ENCODE results near the gene CDH4.
"Not testable (repeated sequence)": the region's sequence is repeated elsewhere in the genome, so short reads cannot be mapped to it uniquely, and the experiment has no call there.

Gene CDH4

GRCh38 chr20:61844621-61845020 is 592.6 kb downstream of the CDH4 start:
- DNase-seq: no peak

DNA sequence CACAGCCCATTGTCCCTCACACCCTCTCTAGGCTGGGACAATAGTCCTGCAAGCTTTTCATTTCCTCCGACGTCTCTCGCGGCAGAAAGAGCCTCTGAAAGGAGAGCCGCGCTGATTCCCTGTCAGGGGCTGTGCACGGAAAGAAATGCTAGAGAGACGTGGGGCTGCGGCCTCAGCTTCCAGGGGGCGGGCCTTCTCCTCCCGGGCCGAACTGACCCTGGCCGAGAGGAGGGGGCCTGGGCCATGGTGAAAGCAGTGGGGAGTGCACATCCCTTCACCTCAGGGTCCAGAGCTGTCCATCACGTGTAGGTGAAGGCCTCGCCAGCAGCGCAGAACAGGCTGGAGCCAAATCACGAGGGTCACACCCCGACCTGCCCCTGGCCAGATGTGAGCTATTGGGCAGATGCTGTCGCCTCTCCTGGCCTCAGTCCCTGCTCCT is 593.2 kb downstream of the CDH4 start:
- no peak for DNase-seq

DNA sequence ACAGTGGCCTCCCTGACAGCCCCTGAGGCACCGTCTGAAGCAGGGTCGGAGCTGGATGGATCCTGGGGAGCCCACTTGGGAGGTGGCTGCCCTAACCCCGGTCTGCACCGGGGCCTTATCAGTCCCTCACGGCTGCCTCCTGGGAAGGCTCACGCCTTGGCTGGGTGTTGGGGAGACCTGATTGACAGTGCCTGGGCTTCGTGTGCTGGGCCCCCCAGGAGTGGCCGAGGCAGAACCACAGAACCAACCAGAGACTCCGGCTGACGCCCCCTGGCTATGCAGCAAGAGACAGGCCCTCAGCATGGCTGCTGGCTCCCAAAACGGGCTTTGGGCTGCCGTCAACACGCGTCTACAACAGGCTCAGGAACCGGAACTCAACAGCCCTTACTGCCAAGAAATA is 594.0 kb downstream of the CDH4 start:
- no peak for DNase-seq

- DNase-seq: no peak
Measured at GRCh38 chr20:61846741-61847419, 594.8 kb downstream of the CDH4 start.

GRCh38 chr20:61847420-61847748 is 595.3 kb downstream of the CDH4 start:
- DNase-seq: no peak

- DNase-seq: no peak
Measured at GRCh38 chr20:61847986-61848385, 595.9 kb downstream of the CDH4 start.

GRCh38 chr20:61848851-61849250 is 596.8 kb downstream of the CDH4 start:
- no peak for DNase-seq

DNA sequence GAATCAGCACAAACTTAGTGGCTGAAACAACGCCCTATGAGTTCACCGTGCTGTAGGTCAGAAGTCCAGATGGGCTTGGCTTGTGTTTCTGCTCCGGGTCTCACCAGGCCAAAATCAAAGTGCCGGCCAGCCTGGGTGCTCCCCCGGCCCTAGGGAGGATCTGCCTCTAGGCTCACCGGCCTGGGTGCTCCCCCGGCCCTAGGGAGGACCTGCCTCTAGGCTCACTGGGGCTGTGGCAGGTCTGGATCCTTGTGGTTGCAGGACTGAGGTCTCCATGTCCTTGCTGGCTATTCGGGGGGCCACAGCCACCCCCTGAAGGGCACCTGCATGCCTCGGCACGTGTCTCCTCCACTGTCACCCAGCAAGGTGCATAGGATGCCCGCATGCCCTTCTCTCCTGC is 597.3 kb downstream of the CDH4 start:
- no peak for DNase-seq

GRCh38 chr20:61849822-61850221 is 597.8 kb downstream of the CDH4 start:
- DNase-seq: no peak

- DNase-seq: no peak
Measured at GRCh38 chr20:61850457-61850856, 598.4 kb downstream of the CDH4 start.

DNA sequence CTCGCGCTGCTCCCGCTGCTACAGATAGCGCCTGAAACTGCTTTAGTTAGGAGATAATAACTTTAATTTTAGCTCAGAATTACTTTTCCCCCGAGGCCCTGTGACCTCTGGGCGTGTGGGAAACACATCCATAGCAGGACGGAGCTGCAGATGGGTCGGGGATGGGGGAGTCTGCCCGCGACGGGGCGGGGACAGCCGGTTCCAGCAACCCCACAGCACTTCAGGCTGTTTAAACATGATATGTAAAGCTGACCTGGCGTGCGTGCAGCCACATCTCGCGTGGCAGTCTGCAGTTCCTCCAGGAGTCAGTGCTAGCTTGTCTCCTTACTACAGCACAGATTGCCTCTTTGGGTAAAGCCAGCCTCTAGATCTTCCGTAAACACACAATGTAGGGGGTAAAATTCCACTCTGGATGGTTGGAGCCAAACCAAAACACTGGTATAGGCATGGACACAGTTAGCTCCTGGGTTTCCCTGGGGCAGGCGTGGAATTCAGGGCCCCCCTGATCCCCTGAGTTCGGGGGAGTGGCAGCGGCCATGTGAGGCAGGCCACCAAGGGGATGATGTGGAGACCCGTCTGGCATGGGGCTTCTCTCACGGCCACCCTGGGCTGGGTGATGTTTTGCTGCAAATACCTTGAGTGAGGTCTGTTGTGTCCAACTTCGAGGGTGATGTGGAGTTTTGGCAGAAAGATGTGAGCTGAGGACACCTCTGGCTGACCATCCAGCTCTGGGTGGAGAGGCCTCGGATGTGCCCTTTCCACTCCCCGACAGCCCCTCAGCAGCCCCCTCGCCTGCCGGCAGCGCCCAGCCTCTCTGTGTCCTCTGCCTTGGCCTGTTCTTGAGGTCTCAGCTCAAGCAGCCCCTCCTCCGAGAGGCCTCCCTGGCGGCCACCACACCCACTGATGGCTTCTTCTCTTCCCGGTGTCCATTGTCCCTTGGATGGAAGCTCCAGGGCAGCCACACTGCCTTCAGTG is 599.2 kb downstream of the CDH4 start:
- no peak for DNase-seq

GRCh38 chr20:61852268-61853072 is 600.4 kb downstream of the CDH4 start:
- DNase-seq: no peak

DNA sequence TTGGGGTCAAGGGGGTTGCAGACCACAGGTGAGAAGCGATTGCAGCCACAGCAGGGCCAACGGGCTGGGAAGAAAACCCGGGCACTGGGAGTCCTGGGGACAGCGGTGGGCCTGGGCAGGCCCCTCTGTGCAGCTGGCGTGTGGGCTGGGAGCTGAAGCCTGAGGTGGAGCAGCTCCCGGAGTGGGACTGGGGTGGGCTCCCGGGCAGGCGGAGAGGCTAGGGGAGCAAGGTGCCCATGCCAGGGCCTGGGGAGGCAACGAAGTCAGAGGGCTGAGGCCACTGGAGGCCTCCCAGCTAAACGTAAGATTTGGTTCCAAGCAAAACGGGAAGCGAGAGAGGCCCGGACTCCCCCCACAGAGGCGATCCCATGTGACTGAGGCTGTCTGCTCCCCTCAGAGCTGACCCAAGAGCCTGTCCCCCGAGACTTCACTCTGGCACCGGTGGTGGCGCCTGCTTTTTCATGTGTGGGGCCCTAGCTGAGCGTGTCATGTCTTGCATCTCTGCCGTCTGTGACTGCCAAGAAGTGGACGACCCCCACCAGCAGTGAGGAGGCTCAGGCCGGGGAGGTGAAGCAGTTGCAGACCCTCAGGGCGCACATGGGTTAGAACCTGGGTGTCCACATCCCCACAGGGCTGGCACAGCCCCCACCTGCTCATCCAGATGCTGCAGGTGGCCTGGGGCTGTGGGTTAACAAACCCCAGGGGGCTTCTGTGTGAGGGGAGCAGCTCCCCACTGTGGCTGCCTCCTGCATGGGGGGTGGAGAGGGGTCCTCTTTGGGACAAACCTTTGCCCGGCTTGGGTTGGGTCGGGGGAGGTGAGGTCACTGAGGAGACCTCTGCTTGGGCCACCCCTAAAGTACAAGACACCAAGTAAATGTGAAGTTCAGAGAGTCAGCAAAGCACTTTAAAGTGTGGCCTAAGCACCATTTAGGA is 601.3 kb downstream of the CDH4 start:
- no peak for DNase-seq

DNA sequence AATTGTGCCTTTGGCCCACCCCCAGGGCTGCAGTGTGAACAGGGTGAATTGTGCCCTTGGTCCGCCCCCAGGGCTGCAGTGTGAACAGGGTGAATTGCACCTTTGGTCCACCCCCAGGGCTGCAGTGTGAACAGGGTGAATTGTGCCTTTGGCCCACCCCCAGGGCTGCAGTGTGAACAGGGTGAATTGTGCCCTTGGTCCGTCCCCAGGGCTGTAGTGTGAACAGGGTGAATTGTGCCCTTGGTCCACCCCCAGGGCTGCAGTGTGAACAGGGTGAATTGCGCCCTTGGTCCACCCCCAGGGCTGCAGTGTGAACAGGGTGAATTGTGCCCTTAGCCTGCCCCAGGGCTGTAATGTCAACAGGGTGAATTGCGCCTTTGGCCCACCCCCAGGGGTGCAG is 602.5 kb downstream of the CDH4 start:
- not testable (repeated sequence) for DNase-seq

DNA sequence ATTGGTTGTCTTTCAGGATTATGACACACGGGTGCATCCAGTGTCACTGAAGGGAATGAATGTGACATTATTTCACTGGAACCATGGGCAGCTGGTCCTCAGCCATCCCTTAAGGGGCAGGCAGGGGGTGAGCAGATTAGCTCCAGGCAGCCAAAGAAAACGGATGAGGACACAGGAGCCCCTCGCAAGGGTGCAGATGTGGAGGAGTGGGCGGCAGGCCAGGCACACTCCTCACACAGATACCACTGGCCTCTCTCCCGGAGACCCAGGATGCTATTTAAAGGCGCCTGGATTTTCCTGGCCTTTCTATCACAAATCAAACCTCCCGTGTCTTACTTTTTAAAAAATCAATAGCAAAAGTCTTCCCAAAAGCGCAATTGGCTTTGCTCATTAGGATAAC is 603.2 kb downstream of the CDH4 start:
- DNase-seq: no peak

- no peak for DNase-seq
Measured at GRCh38 chr20:61856626-61857413, 604.8 kb downstream of the CDH4 start.

DNA sequence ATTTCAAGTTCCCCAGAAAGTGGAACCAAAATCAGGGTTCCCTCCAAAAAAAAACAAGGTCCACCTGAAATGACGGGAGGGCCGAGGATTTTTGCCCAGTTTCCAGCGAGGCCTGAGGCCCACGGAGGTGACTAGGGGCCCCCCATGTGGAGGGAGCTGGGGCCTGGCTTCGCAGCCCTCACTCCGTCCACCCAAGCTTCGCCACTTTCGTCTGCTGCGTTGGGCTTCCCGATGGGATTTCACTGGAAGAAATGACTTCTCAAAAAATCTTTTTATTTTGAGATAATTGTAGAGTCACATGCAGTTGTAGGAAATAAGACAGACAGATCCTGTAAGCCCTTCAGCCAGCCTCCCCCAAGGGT is 605.3 kb downstream of the CDH4 start:
- no peak for DNase-seq

- DNase-seq: no peak
Measured at GRCh38 chr20:61857884-61858283, 605.8 kb downstream of the CDH4 start.

DNA sequence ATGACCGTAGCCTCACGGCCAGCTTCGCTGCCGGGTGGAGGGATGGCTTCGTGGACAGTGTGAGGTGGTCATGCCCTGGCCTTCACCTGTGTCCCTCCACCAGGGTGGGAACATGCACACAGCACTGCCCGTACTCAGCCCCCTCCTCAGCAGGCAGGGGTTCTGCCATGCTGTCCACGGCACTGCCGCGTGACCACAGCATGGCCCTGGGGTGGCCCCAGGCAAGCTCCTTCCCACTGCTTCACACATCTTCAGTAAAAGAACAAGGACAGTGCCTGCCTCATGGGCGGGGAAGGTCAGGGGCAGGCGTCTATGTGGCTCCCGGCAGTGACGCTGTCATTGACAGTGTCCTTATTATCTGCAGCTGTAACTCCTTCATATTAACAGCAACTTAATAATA is 607.7 kb downstream of the CDH4 start:
- DNase-seq: no peak

DNA sequence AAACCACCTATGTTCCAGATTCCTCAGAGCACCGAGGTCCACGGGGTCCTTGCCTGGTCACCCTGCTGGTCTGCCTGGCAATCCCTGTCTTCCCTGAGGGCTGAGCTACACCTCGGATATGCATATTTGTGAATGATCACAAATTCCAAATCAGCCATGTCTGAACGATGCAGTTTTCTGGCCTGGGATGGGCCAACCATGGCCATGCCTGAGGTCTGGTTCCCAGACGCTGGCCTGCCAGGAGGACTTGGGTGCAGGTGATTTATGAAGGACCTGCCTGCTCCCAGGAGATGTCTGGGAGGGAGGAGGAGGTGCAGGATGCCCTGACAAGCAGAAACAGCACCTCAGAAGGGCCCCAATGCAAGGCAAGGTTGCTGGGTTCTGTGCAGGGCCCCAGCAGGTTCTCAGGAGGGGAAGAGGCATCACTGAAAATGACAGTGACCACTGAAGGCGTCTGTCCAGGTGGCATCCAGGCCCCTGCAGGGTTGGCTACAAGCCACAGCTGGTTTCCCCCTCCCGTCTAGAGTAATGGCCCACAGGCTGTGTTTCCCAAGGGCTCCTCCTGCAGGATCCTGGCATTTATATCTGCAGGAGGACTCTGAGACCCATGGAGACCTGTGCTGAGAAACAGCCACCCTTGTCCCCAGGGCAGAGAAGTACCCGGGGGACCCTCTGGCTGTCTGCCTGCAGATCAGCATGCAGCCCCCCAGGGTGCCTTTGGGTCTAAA is 608.4 kb downstream of the CDH4 start:
- no peak for DNase-seq

All from NCI-H2171 treated with DMSO at 0.1 percent for 48 hours (cell line).